GM12878 (cell line): ENCODE measurements around the gene DPP3. TPM values are rescaled to one million over a fixed set of nuclear protein-coding genes. Genes with fewer than 3 reads are reported as not detected.
A peak's percentile ranks its signal among the peaks of the same experiment; 100 is the strongest.

Experiments
- BCL11A ChIP-seq: IDR thresholded peaks from 2 replicates; pipeline ENCODE4 v1.6.1; 2011; ENCODE audit warnings: low read depth, low read length
- FOXM1 ChIP-seq: IDR thresholded peaks from 2 replicates; pipeline ENCODE4 v1.6.1; 2012; ENCODE audit warnings: low read depth, mild to moderate bottlenecking, inconsistent platforms, low read length, moderate library complexity
- KAT2A ChIP-seq: conservative IDR thresholded peaks from 2 replicates; pipeline ENCODE4 v1.6.1; 2011; ENCODE audit warnings: low read depth, low read length; ENCODE audit not compliant: control insufficient read depth
- MEF2B ChIP-seq: fragments of 450-650 bp; IDR thresholded peaks from 2 replicates; pipeline ENCODE4 v1.6.1; 2018; ENCODE audit warnings: mild to moderate bottlenecking, moderate library complexity; ENCODE audit not compliant: partially characterized antibody, poor library complexity, severe bottlenecking
- NR2C2 ChIP-seq: IDR thresholded peaks from 2 replicates; pipeline ENCODE4 v1.6.1; 2011; ENCODE audit warnings: borderline replicate concordance, low read depth; ENCODE audit not compliant: control insufficient read depth, insufficient read length
- PAX5 ChIP-seq: IDR thresholded peaks from 2 replicates; pipeline ENCODE4 v1.6.1; 2011; ENCODE audit warnings: low read depth, low read length, borderline replicate concordance
- PML ChIP-seq: IDR thresholded peaks from 2 replicates; pipeline ENCODE4 v1.6.1; 2012; ENCODE audit warnings: low read length, inconsistent platforms
- POLR2AphosphoS2 ChIP-seq: IDR thresholded peaks from 2 replicates; pipeline ENCODE4 v1.6.1; 2011; ENCODE audit warnings: low read depth, mild to moderate bottlenecking, low read length, improper control_type of control experiment, moderate library complexity
- RUNX3 ChIP-seq: IDR thresholded peaks from 2 replicates; pipeline ENCODE4 v1.6.1; 2012; ENCODE audit warnings: low read length, inconsistent platforms
- SMC3 ChIP-seq: IDR thresholded peaks from 2 replicates; pipeline ENCODE4 v1.6.1; 2011; ENCODE audit warnings: low read length, improper control_type of control experiment, borderline replicate concordance
- STAT3 ChIP-seq: IDR thresholded peaks from 2 replicates; pipeline ENCODE4 v1.6.1; 2011; ENCODE audit warnings: low read depth, low read length, improper control_type of control experiment
- TCF12 ChIP-seq: IDR thresholded peaks from 2 replicates; pipeline ENCODE4 v1.6.1; 2011; ENCODE audit warnings: low read depth, mild to moderate bottlenecking, low read length
- TCF7 ChIP-seq: IDR thresholded peaks from 2 replicates; pipeline ENCODE4 v1.6.1; 2014; ENCODE audit warnings: antibody characterized with exemption, borderline replicate concordance
- ZNF622 ChIP-seq: fragments of 450-650 bp; IDR thresholded peaks from 2 replicates; pipeline ENCODE4 v1.6.1; 2017; ENCODE audit warnings: mild to moderate bottlenecking, inconsistent platforms
- polyA plus RNA-seq, 11 experiments: library from polyadenylated mRNA; depleted of rRNA in 4 of 11; unstranded in 6 of 11; stranded (reverse) in 5 of 11; fragments of >200 nt; fragmentation: Nextera tagmentation in 4 of 11; fragmentation: Illumina TruSeq in 1 of 11; extraction: Ambion mirVana in 4 of 11; extraction: Trizol in 1 of 11; gene quantifications; 1 replicate in 1 of 11; 2 replicates in 10 of 11; pipeline versions ENCODE4 v1.2.1 to v1.2.3, GENCODE V29; 2011 to 2016; ENCODE audit warnings: inconsistent platforms in 2 of 11, missing spikeins in 2 of 11, low read depth in 1 of 11
- total RNA-seq, 4 experiments: library from RNA; depleted of rRNA in 3 of 4; stranded (reverse); fragments of >200 nt in 3 of 4; fragmentation: Illumina TruSeq in 1 of 4; extraction: Trizol in 1 of 4; gene quantifications; 2 replicates each; pipeline versions ENCODE4 v1.2.1 to v1.2.3, GENCODE V29; 2013 to 2021
- TF ChIP-seq, protein P1 (sequence below): fragments of 450-650 bp; IDR thresholded peaks from 2 replicates; pipeline ENCODE4 v1.6.1; 2017; ENCODE audit warnings: mild to moderate bottlenecking
- TF ChIP-seq, protein P2 (sequence below): fragments of 450-650 bp; IDR thresholded peaks from 2 replicates; pipeline ENCODE4 v1.6.1; 2017; ENCODE audit warnings: mild to moderate bottlenecking, moderate library complexity
- TF ChIP-seq, protein P3 (sequence below): IDR thresholded peaks from 2 replicates; pipeline ENCODE4 v1.6.1; 2012; ENCODE audit warnings: low read depth, low read length, improper control_type of control experiment
- TF ChIP-seq, protein P4 (sequence below): fragments of 450-650 bp; IDR thresholded peaks from 2 replicates; pipeline ENCODE4 v1.6.1; 2016; ENCODE audit warnings: mild to moderate bottlenecking, moderate library complexity, borderline replicate concordance

The DPP3 gene
- total and polyA plus RNA-seq, 10 of the 15 experiments (the other 5 are each of a cell fraction or from before 2014, with no cell fraction given) = 6.0 to 117 (median 78.1) TPM

DNA sequence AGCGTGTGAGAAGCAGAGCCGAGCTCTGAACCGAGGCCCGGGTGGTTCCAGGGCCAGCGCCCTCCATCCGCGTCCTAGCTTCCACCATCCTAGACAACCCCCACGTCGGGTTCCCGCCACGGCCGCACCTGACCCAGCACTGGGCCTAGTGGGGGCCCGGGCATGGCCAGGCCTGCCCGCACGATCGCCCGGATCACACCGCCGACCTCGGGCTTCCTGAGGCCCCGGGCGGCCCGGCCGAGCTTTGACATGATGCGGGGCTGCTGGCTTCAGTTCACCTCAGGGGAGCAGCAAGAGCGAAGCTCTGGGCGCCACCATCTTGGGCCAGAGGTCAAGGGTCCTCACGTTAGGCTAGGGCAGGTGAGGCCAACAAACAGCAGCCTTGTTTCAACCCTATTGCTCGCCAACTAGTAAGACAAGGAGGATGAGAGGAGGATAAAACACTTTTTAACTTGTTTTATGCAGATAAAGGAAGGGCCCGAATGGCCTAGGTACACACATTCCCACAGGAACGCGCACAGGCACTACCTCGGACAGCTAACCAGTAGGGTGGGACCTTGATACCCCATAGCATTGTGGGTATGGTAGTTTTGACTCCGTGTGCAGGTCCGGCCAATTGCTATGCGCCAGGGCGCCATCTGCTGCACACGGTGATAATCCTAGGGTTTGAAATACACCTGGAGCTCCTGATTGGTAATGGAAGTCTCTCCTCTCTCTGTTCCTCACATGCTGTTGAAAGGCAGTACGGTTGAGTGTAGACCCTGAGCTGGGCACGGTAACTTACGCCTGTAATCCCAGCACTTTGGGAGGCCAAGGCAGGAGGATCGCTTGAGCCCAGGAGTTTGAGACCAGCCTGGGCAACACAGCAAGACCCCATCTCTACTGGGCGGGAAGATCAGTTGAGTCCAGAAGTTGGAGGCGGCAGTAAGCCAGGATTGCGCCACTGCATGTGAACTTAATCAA is 41.4 kb upstream of the DPP3 start, which contains the start of gene MRPL11 (continued):
- 0 out of 2 replicates have a peak, but pooled peaks have one; percentile 20 for TF ChIP-seq TCF12
- no peak for TF ChIP-seq PAX5
- TF ChIP-seq, protein P1, sequence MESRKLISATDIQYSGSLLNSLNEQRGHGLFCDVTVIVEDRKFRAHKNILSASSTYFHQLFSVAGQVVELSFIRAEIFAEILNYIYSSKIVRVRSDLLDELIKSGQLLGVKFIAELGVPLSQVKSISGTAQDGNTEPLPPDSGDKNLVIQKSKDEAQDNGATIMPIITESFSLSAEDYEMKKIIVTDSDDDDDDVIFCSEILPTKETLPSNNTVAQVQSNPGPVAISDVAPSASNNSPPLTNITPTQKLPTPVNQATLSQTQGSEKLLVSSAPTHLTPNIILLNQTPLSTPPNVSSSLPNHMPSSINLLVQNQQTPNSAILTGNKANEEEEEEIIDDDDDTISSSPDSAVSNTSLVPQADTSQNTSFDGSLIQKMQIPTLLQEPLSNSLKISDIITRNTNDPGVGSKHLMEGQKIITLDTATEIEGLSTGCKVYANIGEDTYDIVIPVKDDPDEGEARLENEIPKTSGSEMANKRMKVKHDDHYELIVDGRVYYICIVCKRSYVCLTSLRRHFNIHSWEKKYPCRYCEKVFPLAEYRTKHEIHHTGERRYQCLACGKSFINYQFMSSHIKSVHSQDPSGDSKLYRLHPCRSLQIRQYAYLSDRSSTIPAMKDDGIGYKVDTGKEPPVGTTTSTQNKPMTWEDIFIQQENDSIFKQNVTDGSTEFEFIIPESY = peak; percentile 94
- peak; percentile 81 for TF ChIP-seq RUNX3
- TF ChIP-seq KAT2A = no peak
- TF ChIP-seq, protein P2, sequence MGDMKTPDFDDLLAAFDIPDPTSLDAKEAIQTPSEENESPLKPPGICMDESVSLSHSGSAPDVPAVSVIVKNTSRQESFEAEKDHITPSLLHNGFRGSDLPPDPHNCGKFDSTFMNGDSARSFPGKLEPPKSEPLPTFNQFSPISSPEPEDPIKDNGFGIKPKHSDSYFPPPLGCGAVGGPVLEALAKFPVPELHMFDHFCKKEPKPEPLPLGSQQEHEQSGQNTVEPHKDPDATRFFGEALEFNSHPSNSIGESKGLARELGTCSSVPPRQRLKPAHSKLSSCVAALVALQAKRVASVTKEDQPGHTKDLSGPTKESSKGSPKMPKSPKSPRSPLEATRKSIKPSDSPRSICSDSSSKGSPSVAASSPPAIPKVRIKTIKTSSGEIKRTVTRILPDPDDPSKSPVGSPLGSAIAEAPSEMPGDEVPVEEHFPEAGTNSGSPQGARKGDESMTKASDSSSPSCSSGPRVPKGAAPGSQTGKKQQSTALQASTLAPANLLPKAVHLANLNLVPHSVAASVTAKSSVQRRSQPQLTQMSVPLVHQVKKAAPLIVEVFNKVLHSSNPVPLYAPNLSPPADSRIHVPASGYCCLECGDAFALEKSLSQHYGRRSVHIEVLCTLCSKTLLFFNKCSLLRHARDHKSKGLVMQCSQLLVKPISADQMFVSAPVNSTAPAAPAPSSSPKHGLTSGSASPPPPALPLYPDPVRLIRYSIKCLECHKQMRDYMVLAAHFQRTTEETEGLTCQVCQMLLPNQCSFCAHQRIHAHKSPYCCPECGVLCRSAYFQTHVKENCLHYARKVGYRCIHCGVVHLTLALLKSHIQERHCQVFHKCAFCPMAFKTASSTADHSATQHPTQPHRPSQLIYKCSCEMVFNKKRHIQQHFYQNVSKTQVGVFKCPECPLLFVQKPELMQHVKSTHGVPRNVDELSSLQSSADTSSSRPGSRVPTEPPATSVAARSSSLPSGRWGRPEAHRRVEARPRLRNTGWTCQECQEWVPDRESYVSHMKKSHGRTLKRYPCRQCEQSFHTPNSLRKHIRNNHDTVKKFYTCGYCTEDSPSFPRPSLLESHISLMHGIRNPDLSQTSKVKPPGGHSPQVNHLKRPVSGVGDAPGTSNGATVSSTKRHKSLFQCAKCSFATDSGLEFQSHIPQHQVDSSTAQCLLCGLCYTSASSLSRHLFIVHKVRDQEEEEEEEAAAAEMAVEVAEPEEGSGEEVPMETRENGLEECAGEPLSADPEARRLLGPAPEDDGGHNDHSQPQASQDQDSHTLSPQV = peak; percentile 93
- TF ChIP-seq POLR2AphosphoS2 = no peak
- TF ChIP-seq FOXM1 = no peak
- TF ChIP-seq ZNF622 = no peak
- TF ChIP-seq STAT3 = no peak
- TF ChIP-seq TCF7 = no peak
- TF ChIP-seq PML = no peak
- TF ChIP-seq, protein P3, sequence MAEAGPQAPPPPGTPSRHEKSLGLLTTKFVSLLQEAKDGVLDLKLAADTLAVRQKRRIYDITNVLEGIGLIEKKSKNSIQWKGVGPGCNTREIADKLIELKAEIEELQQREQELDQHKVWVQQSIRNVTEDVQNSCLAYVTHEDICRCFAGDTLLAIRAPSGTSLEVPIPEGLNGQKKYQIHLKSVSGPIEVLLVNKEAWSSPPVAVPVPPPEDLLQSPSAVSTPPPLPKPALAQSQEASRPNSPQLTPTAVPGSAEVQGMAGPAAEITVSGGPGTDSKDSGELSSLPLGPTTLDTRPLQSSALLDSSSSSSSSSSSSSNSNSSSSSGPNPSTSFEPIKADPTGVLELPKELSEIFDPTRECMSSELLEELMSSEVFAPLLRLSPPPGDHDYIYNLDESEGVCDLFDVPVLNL = no peak
- TF ChIP-seq BCL11A = no peak
- TF ChIP-seq, protein P4, sequence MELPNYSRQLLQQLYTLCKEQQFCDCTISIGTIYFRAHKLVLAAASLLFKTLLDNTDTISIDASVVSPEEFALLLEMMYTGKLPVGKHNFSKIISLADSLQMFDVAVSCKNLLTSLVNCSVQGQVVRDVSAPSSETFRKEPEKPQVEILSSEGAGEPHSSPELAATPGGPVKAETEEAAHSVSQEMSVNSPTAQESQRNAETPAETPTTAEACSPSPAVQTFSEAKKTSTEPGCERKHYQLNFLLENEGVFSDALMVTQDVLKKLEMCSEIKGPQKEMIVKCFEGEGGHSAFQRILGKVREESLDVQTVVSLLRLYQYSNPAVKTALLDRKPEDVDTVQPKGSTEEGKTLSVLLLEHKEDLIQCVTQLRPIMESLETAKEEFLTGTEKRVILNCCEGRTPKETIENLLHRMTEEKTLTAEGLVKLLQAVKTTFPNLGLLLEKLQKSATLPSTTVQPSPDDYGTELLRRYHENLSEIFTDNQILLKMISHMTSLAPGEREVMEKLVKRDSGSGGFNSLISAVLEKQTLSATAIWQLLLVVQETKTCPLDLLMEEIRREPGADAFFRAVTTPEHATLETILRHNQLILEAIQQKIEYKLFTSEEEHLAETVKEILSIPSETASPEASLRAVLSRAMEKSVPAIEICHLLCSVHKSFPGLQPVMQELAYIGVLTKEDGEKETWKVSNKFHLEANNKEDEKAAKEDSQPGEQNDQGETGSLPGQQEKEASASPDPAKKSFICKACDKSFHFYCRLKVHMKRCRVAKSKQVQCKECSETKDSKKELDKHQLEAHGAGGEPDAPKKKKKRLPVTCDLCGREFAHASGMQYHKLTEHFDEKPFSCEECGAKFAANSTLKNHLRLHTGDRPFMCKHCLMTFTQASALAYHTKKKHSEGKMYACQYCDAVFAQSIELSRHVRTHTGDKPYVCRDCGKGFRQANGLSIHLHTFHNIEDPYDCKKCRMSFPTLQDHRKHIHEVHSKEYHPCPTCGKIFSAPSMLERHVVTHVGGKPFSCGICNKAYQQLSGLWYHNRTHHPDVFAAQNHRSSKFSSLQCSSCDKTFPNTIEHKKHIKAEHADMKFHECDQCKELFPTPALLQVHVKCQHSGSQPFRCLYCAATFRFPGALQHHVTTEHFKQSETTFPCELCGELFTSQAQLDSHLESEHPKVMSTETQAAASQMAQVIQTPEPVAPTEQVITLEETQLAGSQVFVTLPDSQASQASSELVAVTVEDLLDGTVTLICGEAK = peak; percentile 72; the same call in 1 of the 2 replicates
- peak; percentile 53; the same call in 1 of the 2 replicates for TF ChIP-seq SMC3
- peak; percentile 78 for TF ChIP-seq NR2C2
- no peak for TF ChIP-seq MEF2B
